Measurements from ENCODE around the gene KCNQ1. TPM values are rescaled to one million over a fixed set of nuclear protein-coding genes. Genes with fewer than 3 reads are reported as not detected.
A peak's percentile ranks its signal among the peaks of the same experiment; 100 is the strongest.

The KCNQ1 gene
- total RNA-seq, 1 donor from 2014 or later: 96.4 TPM

DNA sequence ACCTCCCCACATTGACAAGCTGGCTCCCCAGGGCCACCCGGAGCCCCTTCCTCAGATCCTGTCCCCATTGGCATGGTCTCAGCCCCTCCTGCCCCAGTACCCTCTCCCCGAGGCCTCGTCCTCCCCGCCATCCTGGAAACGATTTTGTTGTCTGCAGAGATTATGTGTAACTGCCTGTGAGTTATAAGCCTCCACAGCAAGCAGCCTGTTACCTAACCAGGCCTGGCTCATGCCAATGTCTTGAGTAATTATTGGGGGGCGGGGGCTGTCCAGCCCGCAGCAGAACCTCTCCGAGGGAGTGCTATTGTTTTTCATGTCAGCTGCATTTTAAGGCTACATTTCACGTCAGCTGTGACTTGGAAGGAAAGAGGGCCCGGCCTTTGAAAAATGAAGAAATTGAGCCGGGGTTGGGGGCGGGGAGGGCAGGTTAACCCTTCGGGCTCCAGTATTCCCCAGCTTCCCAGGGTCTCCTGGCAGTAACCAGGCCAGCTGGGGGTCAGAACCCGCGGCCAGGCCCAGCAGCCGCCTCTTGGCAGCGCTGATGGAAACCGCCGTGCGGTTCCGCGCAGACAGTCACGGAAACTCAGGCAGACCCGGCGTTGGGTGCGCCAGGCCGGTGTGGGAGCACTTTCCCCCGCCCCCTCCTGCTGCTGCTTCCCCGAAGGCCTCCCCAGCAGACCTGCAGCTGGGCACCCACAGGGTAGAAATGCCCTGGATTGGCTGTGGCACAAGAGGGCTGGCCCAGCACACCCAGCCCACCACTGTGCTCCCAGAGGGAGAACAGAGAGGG is 381.3 kb downstream of the KCNQ1 start:
- peak; percentile 82 for DNase-seq (ENCODE audit: low spot score)

DNA sequence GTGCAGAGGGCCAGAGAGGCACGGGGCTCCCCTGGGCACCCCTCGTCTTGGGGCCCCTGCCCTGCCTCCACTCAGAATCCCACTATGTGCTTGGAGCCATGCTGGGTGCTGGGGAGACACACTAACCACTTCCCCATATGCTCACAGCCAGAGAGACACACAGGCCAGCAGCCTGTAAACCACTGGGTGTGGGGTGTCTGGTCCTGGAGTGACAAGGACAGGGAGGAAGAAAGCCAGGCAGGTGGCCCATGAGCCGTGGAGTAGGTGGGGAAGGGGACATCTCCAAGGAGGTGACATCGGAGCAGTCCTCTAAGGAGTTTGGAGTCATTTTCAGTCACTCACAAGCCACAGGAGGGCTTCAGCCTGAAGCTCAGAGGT is 381.9 kb downstream of the KCNQ1 start:
- no peak for DNase-seq (ENCODE audit: low spot score)

DNA sequence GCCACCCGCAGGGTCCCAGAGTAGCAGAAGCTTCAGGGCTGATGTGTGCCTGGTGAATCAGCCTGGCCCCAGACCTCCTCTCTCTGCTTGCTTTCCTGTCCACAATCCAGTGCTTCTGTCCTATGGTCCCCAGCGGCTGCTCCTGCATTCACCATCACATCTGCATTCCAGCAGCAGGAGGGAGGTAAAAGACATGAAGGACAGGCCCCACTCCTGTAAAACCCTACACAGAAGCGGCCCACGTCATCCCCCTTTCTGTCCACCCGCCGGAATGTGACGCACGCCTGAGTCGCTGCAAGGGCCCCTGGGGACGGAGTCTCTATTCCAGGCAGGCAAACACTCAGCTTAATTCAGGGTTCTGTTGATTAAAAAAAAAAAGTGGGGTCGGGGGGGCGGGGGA is 382.4 kb downstream of the KCNQ1 start:
- no peak for DNase-seq (ENCODE audit: low spot score)

DNA sequence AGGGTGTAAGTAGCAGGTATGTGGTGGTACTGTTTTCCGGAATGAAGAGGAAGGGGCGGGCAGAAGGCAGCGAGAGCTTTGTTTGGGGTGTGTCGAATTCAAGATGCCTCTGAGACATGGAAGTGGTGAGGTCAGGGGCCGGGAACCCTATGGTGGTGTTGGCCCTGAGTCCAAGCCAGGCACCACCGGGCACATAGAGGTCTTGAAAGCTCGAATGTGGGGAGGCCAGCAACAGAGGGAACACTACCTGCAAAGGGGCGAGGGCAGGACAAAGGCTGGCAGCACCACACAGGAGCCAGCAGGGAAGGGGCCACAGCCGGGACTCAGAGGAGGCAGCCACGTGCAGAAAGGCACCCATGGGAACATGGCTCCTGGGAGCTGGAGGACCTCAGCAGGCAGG is 383.0 kb downstream of the KCNQ1 start:
- DNase-seq (ENCODE audit: low spot score): no peak

DNA sequence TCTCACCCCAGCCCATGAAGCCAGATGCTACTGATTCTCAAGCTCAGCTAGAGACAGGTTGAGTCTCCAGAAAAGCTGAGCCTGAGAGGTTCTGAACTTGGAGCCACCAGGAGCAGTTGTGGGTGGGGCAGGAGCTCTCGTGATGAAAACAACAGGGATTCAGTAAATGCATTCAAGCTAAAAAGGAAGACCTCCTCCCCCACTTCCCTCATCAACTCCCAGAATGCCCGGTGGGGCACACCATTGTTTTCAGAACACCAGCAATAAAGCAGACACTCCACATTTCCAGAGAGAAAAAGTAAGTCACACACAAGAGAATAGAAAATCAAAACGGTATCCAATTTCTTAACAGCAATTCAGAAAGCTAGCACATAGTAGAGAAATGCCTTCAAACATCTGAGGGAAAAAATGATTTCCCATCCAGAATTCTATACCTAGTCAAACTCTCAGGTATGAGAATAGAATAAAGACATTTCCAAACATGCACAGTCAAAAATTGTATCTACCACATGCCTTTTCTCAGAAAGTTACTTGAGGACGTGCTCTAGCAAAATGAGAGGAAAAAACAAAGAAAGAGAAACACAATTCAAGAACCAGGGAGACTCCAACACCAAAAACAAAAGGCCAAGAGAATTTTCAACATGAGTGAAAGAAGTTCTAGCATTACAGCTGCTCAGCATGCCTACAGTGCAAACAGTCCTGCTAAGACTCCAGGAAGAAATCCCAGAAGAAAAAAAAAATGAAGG is 383.9 kb downstream of the KCNQ1 start:
- DNase-seq (ENCODE audit: low spot score): no peak

DNA sequence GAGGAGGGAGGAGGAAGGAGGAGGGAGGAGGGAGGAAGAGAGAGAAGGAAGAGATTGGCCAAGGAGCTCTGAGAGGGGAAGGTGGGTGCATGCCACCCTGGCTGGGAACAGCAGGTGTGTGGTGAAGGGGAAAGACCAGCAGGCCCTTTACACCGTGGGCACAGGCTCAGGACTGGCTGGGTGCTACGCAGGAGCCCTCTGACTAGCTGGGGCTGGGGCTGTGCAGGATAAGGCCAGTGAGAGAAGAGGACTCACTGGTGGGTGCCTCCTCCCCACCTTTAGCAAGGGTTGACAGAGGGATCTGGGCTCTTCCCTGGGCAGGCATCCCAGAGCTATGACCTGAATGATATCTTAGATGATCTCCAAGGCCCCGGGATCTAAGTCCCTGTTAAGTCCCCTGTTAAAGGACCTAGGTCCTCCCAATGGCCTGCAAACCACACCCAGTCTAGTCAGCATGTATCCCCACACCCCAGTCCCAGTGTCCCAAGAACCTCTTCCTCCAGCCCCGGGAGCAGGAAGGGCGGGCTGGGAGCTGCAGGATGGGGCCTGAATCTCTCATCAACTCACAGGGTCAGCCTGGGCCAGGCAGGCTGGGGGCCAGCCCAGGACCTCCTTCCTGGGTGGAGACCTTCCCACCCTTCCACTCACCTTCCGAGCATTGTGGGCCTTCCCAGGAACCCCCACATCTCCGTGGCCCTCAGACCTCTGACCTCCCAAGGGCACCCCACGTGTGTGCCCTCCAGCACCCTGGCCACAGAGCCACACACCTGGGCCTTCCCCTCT is 385.4 kb downstream of the KCNQ1 start:
- DNase-seq (ENCODE audit: low spot score): no peak

DNA sequence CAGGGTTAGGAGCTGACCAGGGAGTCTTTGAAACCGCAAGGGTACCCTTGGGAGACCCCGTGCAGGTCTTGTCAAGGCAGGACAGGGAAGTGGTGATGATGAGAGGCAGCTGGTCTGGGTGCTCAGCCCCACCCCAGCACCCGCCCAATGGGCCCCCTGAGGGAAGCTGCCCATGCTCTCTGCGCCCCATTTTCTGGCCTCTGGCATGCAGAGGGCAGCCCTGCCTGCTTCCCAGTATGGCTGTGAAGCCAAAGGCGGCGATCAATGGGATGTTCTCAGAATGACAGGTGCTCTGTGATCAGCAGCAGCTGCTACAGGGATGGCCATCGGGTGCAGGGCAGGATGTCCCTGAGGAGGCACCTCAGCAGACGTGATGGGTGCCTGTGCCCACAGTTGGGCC is 386.1 kb downstream of the KCNQ1 start:
- DNase-seq (ENCODE audit: low spot score): no peak

DNA sequence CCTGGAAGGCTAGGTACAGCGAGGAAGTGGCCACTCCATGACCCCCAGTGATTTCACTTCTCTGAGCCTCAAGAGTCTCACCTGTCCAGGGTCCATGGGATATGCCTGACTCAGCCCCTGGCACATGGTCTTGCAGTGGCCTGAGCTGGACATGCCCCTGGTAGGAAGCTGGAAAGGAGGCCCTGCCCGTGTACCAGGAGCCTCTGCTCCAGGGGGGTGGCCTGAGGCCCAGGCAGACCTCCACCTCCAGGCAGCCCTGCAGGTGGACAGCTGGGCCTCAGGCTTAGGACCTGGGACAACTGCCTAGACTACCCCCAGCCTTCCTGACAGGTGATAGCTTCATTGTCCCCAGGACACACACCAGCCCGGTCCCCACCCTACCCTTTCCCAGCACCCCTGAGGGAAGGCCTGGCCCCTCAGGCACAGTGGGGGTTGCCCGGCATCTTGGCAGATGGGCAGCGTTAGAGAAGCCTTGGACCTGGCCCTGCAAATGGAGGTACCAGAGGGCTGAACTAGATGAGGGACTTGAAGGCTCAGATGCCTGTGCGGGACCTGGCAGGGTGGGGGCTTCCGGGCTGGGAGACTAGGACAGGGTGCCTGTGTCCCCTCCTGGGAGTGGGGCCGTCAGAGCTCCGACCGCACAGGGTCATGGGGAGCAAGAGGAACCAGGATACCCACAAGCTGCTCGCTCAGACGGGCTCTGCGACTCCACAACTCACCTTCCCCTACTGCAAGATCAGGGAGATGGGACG is 387.1 kb downstream of the KCNQ1 start:
- no peak for DNase-seq (ENCODE audit: low spot score)

DNA sequence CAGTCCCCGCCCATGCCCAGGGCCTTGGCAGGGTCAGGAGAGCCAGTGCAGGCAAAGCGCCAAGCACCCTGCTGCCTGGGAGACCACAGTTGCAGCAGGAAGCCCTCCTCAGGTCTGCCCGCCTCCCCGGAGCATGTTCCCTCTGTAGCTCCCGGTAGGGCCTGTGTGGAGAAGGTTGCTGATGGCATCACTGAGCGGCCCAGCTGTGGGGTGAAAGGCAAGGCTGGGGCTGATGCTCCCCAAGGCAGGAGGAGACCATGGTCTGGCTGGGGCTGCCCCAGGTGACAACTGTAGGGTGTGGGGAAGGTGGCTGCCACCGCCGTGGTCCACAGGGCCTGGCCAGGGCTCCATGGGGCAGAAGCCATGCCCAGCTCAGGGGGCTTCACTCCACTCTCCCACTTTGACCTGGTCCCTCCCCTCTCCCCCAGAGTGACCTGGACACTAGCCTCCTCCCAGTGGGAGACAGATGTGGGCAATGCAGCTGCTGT is 387.8 kb downstream of the KCNQ1 start:
- DNase-seq (ENCODE audit: low spot score): no peak

DNA sequence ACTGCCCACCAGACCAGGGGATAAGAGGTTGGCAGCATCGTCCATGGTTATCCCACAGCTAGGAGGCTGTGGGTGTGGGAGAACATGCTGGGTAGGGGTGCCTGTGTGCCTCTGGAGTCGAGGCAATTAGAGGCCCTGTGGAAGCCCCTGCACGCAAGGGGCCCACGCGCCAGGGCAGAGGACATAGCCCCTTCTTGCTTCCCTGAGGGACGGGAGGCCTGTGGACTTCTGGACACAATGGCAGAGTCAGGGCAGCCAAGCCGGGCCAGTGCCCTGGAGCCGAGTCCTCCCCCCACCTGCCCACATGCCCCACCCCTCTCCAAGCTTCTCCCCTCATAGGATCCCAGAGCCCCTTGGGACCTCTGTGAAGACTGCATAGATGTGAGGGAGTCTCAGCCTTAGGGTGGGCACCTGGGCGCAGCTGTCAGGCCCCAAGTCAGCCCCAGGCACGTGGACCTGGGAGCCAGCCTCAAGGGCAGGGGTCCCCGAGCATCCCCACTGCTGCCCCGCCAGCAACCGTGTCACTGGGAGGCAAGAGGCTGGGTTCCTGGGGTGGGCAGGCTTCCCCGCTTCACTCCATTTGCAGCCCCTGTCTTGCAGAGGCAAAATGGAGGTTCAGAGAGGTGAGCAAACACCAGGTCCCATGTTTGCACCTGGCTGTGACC is 388.4 kb downstream of the KCNQ1 start:
- no peak for DNase-seq (ENCODE audit: low spot score)

DNA sequence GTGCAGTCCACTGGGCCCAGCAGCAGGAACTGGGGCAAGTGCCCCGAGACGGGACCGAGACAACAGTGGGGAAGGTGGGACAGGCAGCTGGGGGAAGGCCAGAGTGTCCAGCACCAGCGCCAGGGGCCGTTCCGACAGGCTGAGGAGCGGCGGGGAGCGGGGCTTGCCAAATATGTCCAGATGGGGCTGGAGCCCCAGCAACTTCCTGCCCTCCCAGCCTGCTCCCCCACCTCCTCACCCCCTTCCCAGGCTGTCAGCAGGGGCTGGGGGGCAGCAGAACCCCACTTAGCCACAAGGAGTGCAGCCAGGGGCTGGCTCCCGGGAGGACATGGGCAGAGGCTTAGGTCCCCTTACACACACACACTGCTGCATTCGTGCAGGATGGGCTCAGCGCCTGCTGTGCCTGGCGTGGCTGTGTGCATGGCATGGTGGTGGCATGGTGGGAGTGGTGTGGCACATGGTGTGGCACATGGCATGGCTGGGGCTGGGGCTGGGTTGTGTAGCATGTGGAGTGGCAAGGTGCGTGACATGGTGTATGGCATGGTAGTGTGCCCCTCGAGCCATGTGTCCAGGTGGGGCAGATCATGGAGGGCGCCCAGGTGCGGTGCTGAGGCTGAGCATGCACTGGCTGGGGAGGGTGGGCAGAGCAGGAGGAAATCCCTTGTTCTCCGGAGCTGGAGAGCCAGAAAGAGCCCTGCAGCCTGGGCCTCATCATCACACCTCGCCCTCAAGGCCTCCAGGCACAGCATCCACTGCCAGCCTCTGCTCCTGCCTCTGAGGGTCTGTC is 389.1 kb downstream of the KCNQ1 start:
- DNase-seq (ENCODE audit: low spot score): no peak

DNA sequence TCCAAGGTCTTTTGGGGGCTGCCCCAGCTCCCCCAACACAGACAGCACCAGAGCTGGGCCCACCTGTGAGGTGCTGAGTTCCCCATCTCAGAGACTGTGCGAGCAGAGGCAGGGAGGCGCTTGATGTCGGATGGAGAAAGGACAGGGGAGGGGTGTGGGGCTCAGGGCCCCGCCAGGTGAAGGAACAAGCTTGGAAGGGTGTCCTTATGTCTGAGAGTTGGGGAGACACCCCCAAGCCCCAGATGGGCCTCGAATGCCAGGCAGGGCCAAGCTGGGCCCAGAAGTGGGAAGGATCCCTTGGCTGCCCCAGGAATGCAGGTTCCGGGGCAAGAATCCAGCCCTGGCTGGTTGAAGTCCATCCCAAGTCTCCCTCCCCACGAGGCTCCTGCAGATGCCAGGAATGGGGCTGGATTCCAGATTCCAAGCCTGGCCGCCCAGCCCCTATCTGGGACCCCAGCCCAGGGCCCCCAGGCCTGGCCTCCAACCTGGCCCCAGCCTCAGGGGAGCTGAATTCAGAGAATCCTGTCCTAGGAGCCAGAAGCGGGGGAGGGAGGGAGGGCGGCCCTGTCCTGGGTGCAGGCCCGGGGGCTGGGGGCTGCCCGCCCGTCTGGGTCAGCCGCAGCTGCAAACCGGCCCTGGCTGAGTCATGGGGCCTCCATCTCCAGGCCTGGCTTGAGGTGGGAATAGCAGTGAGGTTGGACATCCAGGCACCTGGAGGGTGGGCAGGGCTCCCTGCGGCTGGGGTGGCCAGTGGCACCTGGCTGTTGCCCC is 389.9 kb downstream of the KCNQ1 start:
- DNase-seq (ENCODE audit: low spot score): no peak

DNA sequence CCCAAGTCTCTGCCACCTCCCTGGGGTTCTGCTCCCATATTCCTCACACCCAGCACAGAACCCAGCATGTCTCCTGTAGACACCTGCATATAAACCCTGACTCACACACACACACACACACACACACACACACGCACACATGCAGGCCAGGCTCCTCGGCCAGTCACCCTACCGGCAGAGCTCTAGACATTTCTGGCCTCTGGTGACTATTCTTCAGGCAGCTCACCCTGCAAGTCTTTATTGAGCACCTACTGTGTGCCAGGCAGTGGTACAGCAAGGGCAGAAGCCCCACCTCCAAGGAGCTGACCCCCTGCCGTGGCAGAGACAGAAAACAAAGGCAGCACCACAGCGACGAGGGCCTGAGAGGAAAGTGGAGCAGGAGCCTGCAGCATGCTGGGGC is 390.5 kb downstream of the KCNQ1 start:
- no peak for DNase-seq (ENCODE audit: low spot score)

DNA sequence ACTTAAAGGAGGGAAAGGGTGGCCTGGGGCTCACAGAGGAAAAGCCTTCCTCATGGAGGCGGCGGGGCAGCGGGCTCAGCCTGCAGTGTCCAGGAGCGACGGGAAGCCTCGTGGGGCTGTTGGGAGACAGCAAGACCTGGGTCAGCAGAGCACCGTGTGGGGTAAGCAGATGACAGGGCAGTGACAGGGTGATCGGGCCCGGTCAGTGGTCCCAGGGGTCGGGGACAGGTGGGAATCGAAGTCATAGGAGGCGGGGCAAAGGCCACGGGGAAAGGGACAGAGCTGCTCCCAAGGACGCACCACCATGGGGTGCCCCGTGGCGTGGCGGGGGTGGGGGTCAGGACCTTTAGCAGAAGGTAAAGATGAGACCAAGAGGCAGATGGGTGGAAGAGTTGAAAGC is 390.9 kb downstream of the KCNQ1 start:
- no peak for DNase-seq (ENCODE audit: low spot score)

DNA sequence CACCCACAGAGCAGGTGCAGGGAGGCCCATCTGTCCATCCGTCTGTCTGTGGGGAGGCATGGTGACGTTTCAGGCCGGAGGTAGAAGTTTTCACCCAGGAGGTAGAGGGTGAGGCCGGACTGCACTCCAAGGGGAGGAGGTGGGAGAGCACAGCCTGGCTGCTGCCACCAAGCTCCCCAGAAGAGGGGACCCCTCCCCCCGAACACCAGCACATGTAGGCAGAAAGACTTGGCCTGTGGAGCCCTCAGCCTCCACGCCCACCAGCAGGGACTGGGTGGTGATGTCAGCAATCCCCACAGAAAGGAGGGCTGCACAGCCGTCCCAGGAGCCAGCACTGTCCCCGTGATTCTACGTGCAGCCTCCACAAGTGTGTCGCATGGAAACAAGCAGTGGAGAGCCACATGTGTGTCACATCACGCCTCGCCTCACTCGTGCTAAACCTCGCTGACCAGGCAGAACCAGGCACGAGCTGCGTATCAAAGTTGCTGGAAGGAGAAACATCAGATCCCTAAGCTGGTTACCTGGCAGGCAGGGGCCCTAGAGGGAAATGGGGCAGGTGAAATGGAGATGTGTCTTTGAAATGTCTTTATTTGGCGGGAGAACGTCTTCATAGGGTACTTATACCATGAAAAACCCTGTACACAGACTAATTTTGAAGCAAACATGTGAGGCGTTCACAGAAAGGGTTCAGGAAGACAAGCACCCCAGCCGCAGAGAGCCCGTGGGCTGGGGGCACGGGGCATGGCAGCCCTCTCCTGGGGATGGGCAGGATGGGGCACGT is 391.7 kb downstream of the KCNQ1 start:
- no peak for DNase-seq (ENCODE audit: low spot score)

DNA sequence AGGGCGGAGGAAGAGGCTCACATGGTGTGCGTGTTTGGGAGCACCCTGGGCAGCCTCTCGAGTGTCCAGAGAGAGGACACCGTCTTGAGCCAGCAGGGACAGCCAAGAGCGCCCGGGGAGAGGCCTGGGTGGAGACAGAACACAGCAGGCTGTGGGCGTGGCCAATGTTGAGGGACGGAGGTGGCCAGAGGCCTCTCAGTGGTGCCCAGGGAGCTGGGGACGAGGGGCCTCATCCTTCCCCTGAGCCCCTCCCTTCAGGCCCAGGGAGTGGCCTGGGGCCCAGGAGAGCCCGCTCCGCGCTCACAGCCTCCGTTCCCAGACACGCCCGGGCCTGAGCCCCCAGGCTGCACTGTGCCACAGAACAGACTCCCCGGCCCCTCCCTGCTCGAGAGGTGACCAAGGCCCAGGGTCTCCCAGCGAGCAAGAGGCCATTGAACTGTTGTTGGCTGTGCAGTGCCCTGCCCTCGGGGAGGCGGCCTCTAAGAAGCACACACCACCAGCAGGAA is 392.3 kb downstream of the KCNQ1 start:
- DNase-seq (ENCODE audit: low spot score): peak; percentile 83

DNA sequence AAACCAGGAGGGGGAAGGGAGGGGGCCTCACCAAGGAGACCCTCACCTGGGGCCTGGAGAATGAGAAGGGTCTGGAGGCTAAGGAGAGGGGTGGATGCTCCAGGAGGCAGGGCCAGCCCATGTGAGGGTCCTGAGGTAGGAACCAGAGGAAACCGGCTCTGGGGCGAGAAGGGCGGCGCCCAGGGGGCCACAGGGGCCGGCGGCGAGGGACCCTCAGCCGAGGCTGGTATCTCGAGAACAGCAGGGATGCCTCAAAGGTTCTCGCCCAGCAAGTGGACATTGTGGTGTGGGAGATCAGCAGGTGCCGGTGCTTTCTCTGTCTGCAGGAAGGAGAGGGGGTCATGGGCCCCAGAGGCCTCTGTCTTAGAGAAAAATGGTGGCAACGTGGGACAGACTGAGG is 392.8 kb downstream of the KCNQ1 start:
- DNase-seq (ENCODE audit: low spot score): no peak

DNA sequence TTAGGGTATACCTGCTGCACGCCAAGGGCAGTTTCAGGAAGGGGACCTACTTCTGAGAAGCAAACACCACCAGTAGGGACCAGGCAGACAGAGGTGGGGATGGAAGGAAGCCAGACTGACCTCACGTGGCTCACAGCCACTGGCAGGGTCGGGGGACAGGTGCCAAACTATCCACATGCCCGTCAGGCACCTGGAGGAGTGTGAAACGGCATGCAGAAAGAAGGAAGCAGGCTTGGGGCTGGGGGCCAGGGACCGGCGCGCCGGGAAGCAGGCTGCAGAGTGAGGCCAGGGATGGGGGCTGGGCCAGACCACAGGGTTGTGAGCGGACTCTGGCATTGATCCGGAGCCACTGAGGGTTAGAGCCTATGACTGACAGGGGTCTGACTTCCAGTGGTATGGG is 393.3 kb downstream of the KCNQ1 start:
- peak; percentile 28 for DNase-seq (ENCODE audit: low spot score)

All from mucosa of gallbladder (tissue), 1 donor.